H1 (cell line): ENCODE data around the gene KCNE3. TPM values are rescaled to one million over a fixed set of nuclear protein-coding genes. Genes with fewer than 3 reads are reported as not detected.

Experiments used
- CTCF ChIA-PET: fragments of 300-600 bp; sonication (Branson Sonifier 250); formaldehyde crosslinking; loops from one replicate; lab custom pipeline; 2021; ENCODE audit not compliant: partially characterized antibody; lab: Charles Lee
- POLR2A ChIA-PET: fragments of 300-600 bp; sonication (Branson Sonifier 250); formaldehyde crosslinking; loops from one replicate; lab custom pipeline; 2021; ENCODE audit warnings: inconsistent platforms; ENCODE audit not compliant: partially characterized antibody; lab: Charles Lee
- DNase-seq, 2 experiments: peaks; one replicate each; pipeline versions ENCODE4 v3.0.0 to v3.0.0-alpha.2; 2010 to 2022; ENCODE audit warnings: low spot score in 2 of 2, low read depth in 1 of 2, mixed read lengths in 1 of 2
- FAIRE-seq: peaks from 2 replicates; lab custom pipeline; 2011; peaks lifted over from hg19 to GRCh38; lab: Jason Lieb, UNC
- H2AFZ ChIP-seq: 2 replicates; pipeline ENCODE4 v1.8.1; 2012; ENCODE audit warnings: low read length, inconsistent platforms
- H2AK5ac ChIP-seq: 2 replicates; pipeline ENCODE4 v1.6.1; 2013; ENCODE audit warnings: low read depth, low read length
- H2BK120ac ChIP-seq: replicated peaks from 2 replicates; pipeline ENCODE3; 2013; ENCODE audit warnings: low read depth, low read length, inconsistent platforms
- H2BK12ac ChIP-seq: 2 replicates; pipeline ENCODE4 v1.6.1; 2013; ENCODE audit warnings: low read depth, low read length
- H2BK15ac ChIP-seq: 2 replicates; pipeline ENCODE4 v1.6.1; 2013; ENCODE audit warnings: low read length
- H2BK20ac ChIP-seq: 2 replicates; pipeline ENCODE4 v1.6.1; 2013; ENCODE audit warnings: low read length
- H2BK5ac ChIP-seq: 2 replicates; pipeline ENCODE4 v1.6.1; 2013; ENCODE audit warnings: low read depth, low read length
- H3K14ac ChIP-seq: 2 replicates; pipeline ENCODE4 v1.6.1; 2013; ENCODE audit warnings: inconsistent platforms; ENCODE audit not compliant: insufficient read length
- H3K18ac ChIP-seq: 2 replicates; pipeline ENCODE4 v1.6.1; 2013; ENCODE audit warnings: low read length; ENCODE audit errors: extremely low read depth
- H3K23ac ChIP-seq: 2 replicates; pipeline ENCODE4 v1.6.1; 2013; ENCODE audit warnings: inconsistent platforms; ENCODE audit not compliant: insufficient read length
- H3K23me2 ChIP-seq: 2 replicates; pipeline ENCODE4 v1.6.1; 2013; ENCODE audit warnings: low read depth, low read length
- H3K27ac ChIP-seq: 2 replicates; pipeline ENCODE4 v1.6.1; 2011; ENCODE audit warnings: low read depth, low read length, inconsistent platforms
- H3K27me3 ChIP-seq, 4 experiments: replicated peaks in 1 of 4; 1 replicate in 1 of 4; 2 replicates in 3 of 4; pipeline versions ENCODE4 v1.6.1 to v1.8.1; 2011 to 2013; ENCODE audit warnings: low read length in 3 of 4, mild to moderate bottlenecking in 3 of 4, inconsistent platforms in 2 of 4, mixed read lengths in 2 of 4, moderate library complexity in 1 of 4; ENCODE audit not compliant: control insufficient read depth in 3 of 4, insufficient read depth in 3 of 4; ENCODE audit errors: extremely low read depth in 1 of 4
- H3K36me3 ChIP-seq, 4 experiments: 2 replicates each; pipeline versions ENCODE4 v1.6.1 to v1.8.1; 2011 to 2013; ENCODE audit warnings: mild to moderate bottlenecking in 4 of 4, low read length in 3 of 4, moderate library complexity in 2 of 4, control low read depth in 1 of 4, inconsistent platforms in 1 of 4; ENCODE audit not compliant: insufficient read depth in 4 of 4, control insufficient read depth in 2 of 4
- H3K4ac ChIP-seq: replicated peaks from 2 replicates; pipeline ENCODE3; 2013; ENCODE audit warnings: low read length, low read depth, mixed read lengths, inconsistent platforms; ENCODE audit not compliant: insufficient read length
- H3K4me1 ChIP-seq, 4 experiments: replicated peaks in 1 of 4; 1 replicate in 1 of 4; 2 replicates in 3 of 4; pipeline versions ENCODE4 v1.6.1 to v1.8.1; 2011 to 2013; ENCODE audit warnings: low read length in 3 of 4, inconsistent platforms in 2 of 4, mixed read lengths in 1 of 4; ENCODE audit not compliant: insufficient read depth in 4 of 4, control insufficient read depth in 3 of 4
- H3K4me2 ChIP-seq, 2 experiments: 2 replicates each; pipeline versions ENCODE4 v1.6.1 to v1.8.1; 2011 to 2013; ENCODE audit warnings: low read depth in 2 of 2, low read length in 2 of 2, control low read depth in 1 of 2, inconsistent platforms in 1 of 2, mild to moderate bottlenecking in 1 of 2; ENCODE audit not compliant: insufficient read depth in 1 of 2
- H3K4me3 ChIP-seq, 4 experiments: fragments of 200-600, 300-600 bp in 1 of 4; sonication (generic), shearing (Covaris generic), sonication (Bioruptor Twin) in 1 of 4; 2 replicates each; pipeline versions ENCODE4 v1.5.1 to v1.8.1; 2011 to 2016; ENCODE audit warnings: low read length in 4 of 4, low read depth in 3 of 4, control low read depth in 2 of 4, inconsistent platforms in 2 of 4, mild to moderate bottlenecking in 2 of 4, mixed read lengths in 1 of 4, moderate library complexity in 1 of 4; ENCODE audit not compliant: insufficient read depth in 2 of 4; ENCODE audit errors: extremely low read depth in 1 of 4
- H3K56ac ChIP-seq: replicated peaks from 2 replicates; pipeline ENCODE3; 2013; ENCODE audit warnings: low read depth, mild to moderate bottlenecking, mixed read lengths, low read length, inconsistent platforms; ENCODE audit not compliant: insufficient read length
- H3K79me1 ChIP-seq: 2 replicates; pipeline ENCODE4 v1.6.1; 2013; ENCODE audit warnings: low read depth, low read length, control low read depth
- H3K79me2 ChIP-seq, 2 experiments: 2 replicates each; pipeline versions ENCODE4 v1.6.1 to v1.8.1; 2012 to 2013; ENCODE audit warnings: low read length in 2 of 2, mild to moderate bottlenecking in 2 of 2, inconsistent platforms in 1 of 2; ENCODE audit not compliant: insufficient read depth in 2 of 2, control insufficient read depth in 1 of 2
- H3K9ac ChIP-seq, 4 experiments: replicated peaks in 1 of 4; 1 replicate in 1 of 4; 2 replicates in 3 of 4; pipeline versions ENCODE4 v1.6.1 to v1.8.1; 2011 to 2013; ENCODE audit warnings: low read depth in 3 of 4, low read length in 3 of 4, control low read depth in 2 of 4, mild to moderate bottlenecking in 2 of 4, moderate library complexity in 2 of 4, inconsistent platforms in 1 of 4; ENCODE audit errors: extremely low read depth in 1 of 4
- H3K9me3 ChIP-seq, 2 experiments: 2 replicates each; pipeline versions ENCODE4 v1.6.1 to v1.8.1; 2012 to 2013; ENCODE audit warnings: mild to moderate bottlenecking in 2 of 2, moderate library complexity in 2 of 2, control low read depth in 1 of 2, inconsistent platforms in 1 of 2, low read depth in 1 of 2, low read length in 1 of 2, mixed read lengths in 1 of 2; ENCODE audit not compliant: insufficient read depth in 2 of 2
- H4K20me1 ChIP-seq, 2 experiments: replicated peaks in 1 of 2; 2 replicates each; pipeline versions ENCODE3 to v1.8.1; 2011 to 2013; ENCODE audit warnings: inconsistent platforms in 2 of 2, low read length in 2 of 2, mild to moderate bottlenecking in 1 of 2; ENCODE audit not compliant: insufficient read depth in 2 of 2, control insufficient read depth in 1 of 2
- H4K5ac ChIP-seq: 2 replicates; pipeline ENCODE4 v1.6.1; 2013; ENCODE audit warnings: low read length, low read depth, mixed read lengths, inconsistent platforms; ENCODE audit not compliant: insufficient read length
- H4K8ac ChIP-seq: 2 replicates; pipeline ENCODE4 v1.8.0; 2013; ENCODE audit warnings: mild to moderate bottlenecking, moderate library complexity, low read length, inconsistent platforms; ENCODE audit not compliant: insufficient read depth; ENCODE audit errors: extremely low read depth
- H4K91ac ChIP-seq: replicated peaks from 2 replicates; pipeline ENCODE3; 2013; ENCODE audit warnings: low read length, mixed read lengths, inconsistent platforms; ENCODE audit not compliant: insufficient read length
- CEBPB ChIP-seq: IDR thresholded peaks from 2 replicates; pipeline ENCODE4 v1.6.1; 2012; ENCODE audit warnings: low read depth, low read length
- NANOG ChIP-seq: IDR thresholded peaks from 2 replicates; pipeline ENCODE4 v1.6.1; 2011; ENCODE audit warnings: low read length, low read depth, mild to moderate bottlenecking, inconsistent platforms; ENCODE audit not compliant: insufficient read depth, poor library complexity, severe bottlenecking
- POLR2A ChIP-seq, 2 experiments: IDR thresholded peaks; 1 replicate in 1 of 2; 2 replicates in 1 of 2; pipeline ENCODE4 v1.6.1; 2011; ENCODE audit warnings: low read depth in 2 of 2, low read length in 2 of 2, mild to moderate bottlenecking in 2 of 2; ENCODE audit errors: control extremely low read depth in 1 of 2
- SAP30 ChIP-seq: fragments of 300-600 bp; sonication (generic); IDR thresholded peaks from 2 replicates; pipeline ENCODE4 v1.7.1; 2012; ENCODE audit warnings: low read length, moderate library complexity, mild to moderate bottlenecking, inconsistent platforms; ENCODE audit not compliant: insufficient read depth, insufficient replicate concordance
- TBP ChIP-seq: IDR thresholded peaks from 2 replicates; pipeline ENCODE4 v1.6.1; 2011; ENCODE audit warnings: low read depth, low read length, improper control_type of control experiment
- WGBS, 2 experiments: shearing (Covaris generic) in 1 of 2; methylation state at CpG; one replicate each; pipeline versions ENCODE4 v1.1.6 to v1.1.7; 2013 to 2015; ENCODE audit warnings: low lambda C conversion rate in 2 of 2, mixed read lengths in 2 of 2, inconsistent platforms in 1 of 2, low coverage in 1 of 2, missing lambda C conversion rate in 1 of 2; ENCODE audit not compliant: insufficient replicate concordance in 2 of 2, insufficient coverage in 1 of 2, insufficient read length in 1 of 2; ENCODE audit errors: extremely low coverage in 1 of 2, missing lambda C conversion rate in 1 of 2; 5-methylcytosine and 5-hydroxymethylcytosine counted together
- polyA plus RNA-seq, 7 experiments: library from polyadenylated mRNA; depleted of rRNA in 3 of 7; stranded (reverse) in 5 of 7; unstranded in 2 of 7; fragments of >200 nt in 5 of 7; fragments of 200-250 nt in 2 of 7; gene quantifications; 1 replicate in 5 of 7; 2 replicates in 1 of 7; 4 replicates in 1 of 7; pipeline versions ENCODE4 v1.2.1 to v1.2.3, GENCODE V29; 2011 to 2013; ENCODE audit warnings: missing spikeins in 2 of 7, mixed read lengths in 2 of 7
- total RNA-seq: library from RNA; stranded (reverse); fragmentation: NEBNext Ultra II Directional; extraction: Animal tissue kit (Norgen Biotek cat#: 25700); gene quantifications from 2 replicates; pipeline ENCODE4 v1.2.1, GENCODE V29; 2021

Gene KCNE3
- total and polyA plus RNA-seq, 2 of the 8 experiments (the other 6 are each of a cell fraction or from before 2014, with no cell fraction given): 1.9 to 3.5 TPM

DNA sequence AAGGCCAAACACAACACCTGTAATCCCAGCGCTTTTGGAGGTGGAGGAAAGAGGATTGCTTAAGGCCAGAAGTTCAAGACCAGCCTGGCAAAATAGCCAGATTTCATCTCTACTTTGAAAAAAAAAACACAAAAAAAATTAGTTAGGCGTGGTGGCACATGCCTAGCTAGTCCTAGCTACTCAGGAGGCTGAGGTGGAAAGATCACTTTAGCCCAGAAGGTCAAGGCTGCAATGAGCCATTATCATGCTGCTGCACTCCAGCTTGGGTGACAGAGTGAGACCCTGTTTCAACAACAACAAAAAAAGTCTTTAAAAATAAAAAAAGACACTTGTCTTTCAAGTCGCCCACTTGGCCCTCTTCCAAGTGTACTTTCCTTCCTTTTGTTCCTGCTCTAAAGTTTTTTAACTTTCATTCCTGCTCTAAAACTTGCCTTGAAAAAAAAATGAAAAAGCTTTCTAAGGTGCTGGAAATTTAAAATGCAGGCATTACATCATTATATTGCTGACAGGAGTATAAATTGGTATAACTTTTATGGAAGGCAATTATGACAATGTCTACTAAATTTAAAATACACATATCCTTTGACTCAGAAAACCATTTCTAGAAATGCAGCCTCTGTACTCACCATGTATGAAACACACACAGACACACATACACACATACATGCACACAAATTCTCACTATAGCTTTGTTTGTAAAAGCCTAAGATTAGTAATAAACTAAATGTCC, 13.5 kb upstream of the KCNE3 start:
- Histone ChIP-seq H2BK20ac (no peak overlapping the region), H3K9me3 (no peaks in the 10 kb centered on the region), H2BK15ac (no peak overlapping the region), H4K5ac (no peak overlapping the region), H3K36me3 (no peaks in the 10 kb centered on the region), H3K4me1 (no peaks in the 10 kb centered on the region), H4K91ac (no peak overlapping the region), H3K4ac (no peak overlapping the region), H3K23me2 (no peaks in the 10 kb centered on the region), H2BK120ac (no peak overlapping the region), H3K4me2 (no peak overlapping the region), H2AFZ (no peak overlapping the region), H3K27me3 (no peaks in the 10 kb centered on the region), H3K18ac (no peak overlapping the region), H3K79me2 (no peaks in the 10 kb centered on the region), H2BK12ac (no peak overlapping the region), H3K27ac (no peak overlapping the region), H4K20me1 (no peaks in the 10 kb centered on the region), H3K4me3 (no peak overlapping the region), H3K23ac (no peak overlapping the region), H4K8ac (no peak overlapping the region), H3K9ac (no peak overlapping the region), H3K79me1 (no peaks in the 10 kb centered on the region), H3K14ac (no peak overlapping the region), H3K56ac (no peak overlapping the region), H2BK5ac (no peak overlapping the region), H2AK5ac (no peak overlapping the region)
- WGBS, 2 experiments: 77% methylated on average over 3 of the region's 3 CpGs; no CpG with 5 or more reads in 1 of the 2 experiments
- DNase-seq (no peak), FAIRE-seq (no peak)
- ChIA-PET CTCF (interaction anchor here (0.9 to 1.4 kb wide), 3 partner anchors 27 to 88 kb away, joined by 3 to 6 read pairs (median 6); no protein-coding TSS in a partner anchor), POLR2A (interaction anchor here (1.4 kb wide), 1 partner anchor 12 kb away, joined by 8 read pairs; the partner anchor contains the start of gene LIPT2)
- TF ChIP-seq POLR2A (IDR thresholded peaks at IDR 0.05; ENCODE audit: control extremely low read depth in 1 of 2, low read depth in 2 of 2, low read length in 2 of 2) (no peak), NANOG (no peak), TBP (no peak), SAP30 (no peak), CEBPB (no peak)
